Measurements from ENCODE around the gene LLGL2. TPM values are rescaled to one million over a fixed set of nuclear protein-coding genes. Genes with fewer than 3 reads are reported as not detected.

LLGL2 gene
- total RNA-seq, 6 donors from 2014 or later, result 113 to 256 (median 175) TPM

DNA sequence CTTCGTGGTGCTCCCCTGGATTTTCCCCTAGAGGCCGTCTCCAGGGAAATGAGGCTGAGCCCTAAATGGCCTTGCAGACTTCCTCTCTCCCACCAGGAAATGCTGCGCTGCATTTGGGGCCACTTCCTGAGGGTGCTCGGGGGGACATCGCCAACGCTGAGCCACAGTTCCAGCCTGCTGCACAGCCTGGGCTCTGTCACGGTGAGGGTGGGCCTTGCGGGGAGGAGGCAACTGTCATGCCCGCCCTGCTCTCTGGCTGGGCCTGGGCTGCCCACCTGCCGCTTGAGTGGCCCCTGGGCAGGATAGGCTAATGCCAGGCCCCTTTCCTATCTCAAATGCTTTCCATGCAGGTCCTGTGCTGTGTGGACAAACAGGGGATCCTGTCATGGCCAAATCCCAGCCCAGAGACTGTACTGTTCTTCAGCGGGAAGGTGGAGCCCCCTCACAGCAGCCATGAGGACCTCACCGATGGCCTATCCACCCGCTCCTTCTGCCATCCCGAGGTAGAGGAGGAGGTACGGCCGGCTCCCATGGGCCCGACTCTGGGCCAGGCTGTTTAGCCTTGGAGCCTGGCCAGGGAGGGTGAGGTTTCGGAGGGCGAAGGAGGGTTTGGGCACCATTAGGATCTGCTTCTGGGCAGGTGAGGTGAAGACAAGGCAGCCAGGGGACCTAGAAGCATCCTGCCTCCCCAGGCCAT is 34.4 kb upstream of the LLGL2 start:
- TF ChIP-seq, protein P1, sequence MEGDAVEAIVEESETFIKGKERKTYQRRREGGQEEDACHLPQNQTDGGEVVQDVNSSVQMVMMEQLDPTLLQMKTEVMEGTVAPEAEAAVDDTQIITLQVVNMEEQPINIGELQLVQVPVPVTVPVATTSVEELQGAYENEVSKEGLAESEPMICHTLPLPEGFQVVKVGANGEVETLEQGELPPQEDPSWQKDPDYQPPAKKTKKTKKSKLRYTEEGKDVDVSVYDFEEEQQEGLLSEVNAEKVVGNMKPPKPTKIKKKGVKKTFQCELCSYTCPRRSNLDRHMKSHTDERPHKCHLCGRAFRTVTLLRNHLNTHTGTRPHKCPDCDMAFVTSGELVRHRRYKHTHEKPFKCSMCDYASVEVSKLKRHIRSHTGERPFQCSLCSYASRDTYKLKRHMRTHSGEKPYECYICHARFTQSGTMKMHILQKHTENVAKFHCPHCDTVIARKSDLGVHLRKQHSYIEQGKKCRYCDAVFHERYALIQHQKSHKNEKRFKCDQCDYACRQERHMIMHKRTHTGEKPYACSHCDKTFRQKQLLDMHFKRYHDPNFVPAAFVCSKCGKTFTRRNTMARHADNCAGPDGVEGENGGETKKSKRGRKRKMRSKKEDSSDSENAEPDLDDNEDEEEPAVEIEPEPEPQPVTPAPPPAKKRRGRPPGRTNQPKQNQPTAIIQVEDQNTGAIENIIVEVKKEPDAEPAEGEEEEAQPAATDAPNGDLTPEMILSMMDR (IDR thresholded peaks at IDR 0.05), result no peak
- no peak for TF ChIP-seq POLR2A (IDR thresholded peaks at IDR 0.05)
- TF ChIP-seq POLR2AphosphoS5 (IDR thresholded peaks at IDR 0.05), result peak in 1 of 2 donors; percentile 12
- TF ChIP-seq EP300 (IDR thresholded peaks at IDR 0.05), result no peak
- Histone ChIP-seq H3K27ac (peak overlapping the region; percentile 56 to 87 (median 70)), H3K36me3 (peaks cover 13 to 59% (median 51%) of the 10 kb centered on the region in 4 donors), H3K27me3 (no peaks in the 10 kb centered on the region), H3K9me3 (no peaks in the 10 kb centered on the region), H3K4me3 (no peak overlapping the region), H3K4me1 (peaks cover 40 to 47% (median 40%) of the 10 kb centered on the region in 4 donors)
- DNase-seq (peak in 1 of 2 donors; percentile 47), ATAC-seq (ENCODE audit: low FRiP score in 2 of 2) (no peak)
- 64 to 76% methylated on average over 10 to 18 of the region's 19 CpGs for WGBS, 2 donors

DNA sequence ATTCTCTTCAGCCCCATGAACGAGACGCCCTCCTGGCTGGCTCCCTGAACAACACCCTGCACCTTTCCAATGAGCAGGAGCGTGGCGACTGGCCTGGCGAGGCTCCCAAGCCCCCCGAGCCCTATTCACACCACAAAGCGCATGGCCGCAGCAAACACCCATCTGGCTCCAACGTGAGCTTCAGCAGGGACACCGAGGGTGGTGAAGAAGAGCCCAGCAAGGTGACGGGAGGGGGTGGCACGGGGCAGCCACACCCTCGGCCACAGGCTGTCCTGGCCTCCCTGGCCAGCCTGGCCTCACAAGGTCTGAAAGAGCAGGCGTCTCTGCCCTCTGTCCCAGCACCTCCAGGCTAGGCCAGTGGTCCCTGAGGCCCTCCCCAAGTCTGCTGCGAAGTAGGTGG is 33.8 kb upstream of the LLGL2 start:
- TF ChIP-seq EP300 (IDR thresholded peaks at IDR 0.05) (no peak), POLR2AphosphoS5 (IDR thresholded peaks at IDR 0.05) (no peak), POLR2A (IDR thresholded peaks at IDR 0.05) (no peak)
- TF ChIP-seq, protein P1 (IDR thresholded peaks at IDR 0.05), result no peak
- no peaks in the 10 kb centered on the region for H3K27me3 ChIP-seq
- H3K4me3 ChIP-seq, result no peak overlapping the region
- peak overlapping the region in 3 of 4 donors; percentile 56 to 87 (median 74) for H3K27ac ChIP-seq
- no peaks in the 10 kb centered on the region for H3K9me3 ChIP-seq
- peaks cover 13 to 61% (median 56%) of the 10 kb centered on the region in 4 donors for H3K36me3 ChIP-seq
- WGBS, 2 donors, result 92 to 94% methylated on average over 8 to 15 of the region's 15 CpGs
- no peak for ATAC-seq (ENCODE audit: low FRiP score in 2 of 2)
- peaks cover 34 to 41% (median 38%) of the 10 kb centered on the region in 4 donors for H3K4me1 ChIP-seq
- peak in 1 of 2 donors; percentile 52 for DNase-seq

DNA sequence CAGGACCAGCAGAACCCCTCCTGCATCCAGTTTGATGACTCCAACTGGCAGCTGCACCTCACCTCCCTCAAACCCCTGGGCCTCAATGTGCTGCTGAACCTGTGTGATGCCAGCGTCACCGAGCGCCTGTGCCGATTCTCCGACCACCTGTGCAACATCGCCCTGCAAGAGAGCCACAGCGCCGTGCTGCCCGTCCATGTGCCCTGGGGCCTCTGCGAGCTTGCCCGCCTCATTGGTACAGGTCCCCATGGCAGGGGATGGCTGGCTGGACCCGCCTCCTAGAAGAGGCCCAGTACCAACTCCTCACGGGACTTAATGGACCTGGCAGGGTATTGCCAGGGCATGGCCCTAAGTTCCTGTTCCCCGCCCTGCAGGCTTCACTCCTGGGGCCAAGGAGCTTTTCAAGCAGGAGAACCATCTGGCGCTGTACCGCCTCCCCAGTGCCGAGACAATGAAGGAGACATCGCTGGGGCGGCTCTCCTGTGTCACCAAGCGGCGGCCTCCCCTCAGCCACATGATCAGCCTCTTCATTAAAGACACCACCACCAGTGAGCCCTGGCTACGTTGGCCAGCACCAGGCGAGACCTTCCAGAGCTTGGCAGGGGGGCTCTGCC is 32.8 kb upstream of the LLGL2 start:
- Histone ChIP-seq H3K9me3 (no peaks in the 10 kb centered on the region), H3K4me1 (peaks cover 24 to 32% (median 31%) of the 10 kb centered on the region in 4 donors), H3K27me3 (no peaks in the 10 kb centered on the region), H3K36me3 (peaks cover 13 to 70% (median 60%) of the 10 kb centered on the region in 4 donors), H3K27ac (no peak overlapping the region), H3K4me3 (no peak overlapping the region)
- 94 to 97% methylated on average over 6 to 23 of the region's 23 CpGs for WGBS, 2 donors
- peak in 1 of 2 donors; percentile 66 for DNase-seq
- no peak for ATAC-seq (ENCODE audit: low FRiP score in 2 of 2)
- no peak for TF ChIP-seq POLR2AphosphoS5 (IDR thresholded peaks at IDR 0.05)
- TF ChIP-seq EP300 (IDR thresholded peaks at IDR 0.05), result no peak
- no peak for TF ChIP-seq POLR2A (IDR thresholded peaks at IDR 0.05)
- TF ChIP-seq, protein P1 (IDR thresholded peaks at IDR 0.05), result no peak

DNA sequence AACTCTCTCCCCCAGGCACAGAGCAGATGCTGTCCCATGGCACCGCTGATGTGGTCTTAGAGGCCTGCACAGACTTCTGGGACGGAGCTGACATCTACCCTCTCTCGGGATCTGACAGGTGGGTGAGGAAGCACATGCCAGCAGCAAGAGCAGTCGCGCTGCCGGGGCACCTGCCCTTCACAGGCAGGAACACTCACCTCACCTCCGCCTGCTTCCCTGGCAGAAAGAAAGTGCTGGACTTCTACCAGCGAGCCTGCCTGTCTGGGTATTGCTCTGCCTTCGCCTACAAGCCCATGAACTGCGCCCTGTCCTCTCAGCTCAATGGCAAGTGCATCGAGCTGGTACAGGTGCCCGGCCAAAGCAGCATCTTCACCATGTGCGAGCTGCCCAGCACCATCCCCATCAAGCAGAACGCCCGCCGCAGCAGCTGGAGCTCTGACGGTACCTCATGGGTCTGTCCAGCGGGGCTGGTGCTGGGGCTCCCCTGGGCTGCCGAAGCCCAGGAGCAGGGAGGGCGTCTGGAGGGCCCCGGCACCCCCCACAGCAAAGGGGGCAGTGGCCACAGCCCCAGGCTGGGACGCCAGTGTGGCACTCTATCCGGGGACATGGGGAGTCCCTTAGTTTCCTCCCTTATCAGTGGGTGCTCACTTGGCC is 31.9 kb upstream of the LLGL2 start:
- DNase-seq (peak in 1 of 2 donors; percentile 61), ATAC-seq (ENCODE audit: low FRiP score in 2 of 2) (no peak)
- Histone ChIP-seq H3K4me1 (peaks cover 20 to 30% (median 29%) of the 10 kb centered on the region in 4 donors), H3K9me3 (no peaks in the 10 kb centered on the region), H3K27ac (no peak overlapping the region), H3K27me3 (no peaks in the 10 kb centered on the region), H3K4me3 (no peak overlapping the region), H3K36me3 (peaks cover 17 to 80% (median 68%) of the 10 kb centered on the region in 4 donors)
- WGBS, 2 donors, result 96% methylated on average over 23 of the region's 23 CpGs; no CpG with 5 or more reads in 1 of the 2 donors
- TF ChIP-seq EP300 (IDR thresholded peaks at IDR 0.05) (no peak), POLR2A (IDR thresholded peaks at IDR 0.05) (no peak), POLR2AphosphoS5 (IDR thresholded peaks at IDR 0.05) (no peak)
- TF ChIP-seq, protein P1 (IDR thresholded peaks at IDR 0.05), result no peak

Measured in upper lobe of left lung (tissue), 6 donors.